ENCODE data around the gene CSN3.
"Not testable (repeated sequence)": the region's sequence is repeated elsewhere in the genome, so short reads cannot be mapped to it uniquely, and the experiment has no call there.

DNA sequence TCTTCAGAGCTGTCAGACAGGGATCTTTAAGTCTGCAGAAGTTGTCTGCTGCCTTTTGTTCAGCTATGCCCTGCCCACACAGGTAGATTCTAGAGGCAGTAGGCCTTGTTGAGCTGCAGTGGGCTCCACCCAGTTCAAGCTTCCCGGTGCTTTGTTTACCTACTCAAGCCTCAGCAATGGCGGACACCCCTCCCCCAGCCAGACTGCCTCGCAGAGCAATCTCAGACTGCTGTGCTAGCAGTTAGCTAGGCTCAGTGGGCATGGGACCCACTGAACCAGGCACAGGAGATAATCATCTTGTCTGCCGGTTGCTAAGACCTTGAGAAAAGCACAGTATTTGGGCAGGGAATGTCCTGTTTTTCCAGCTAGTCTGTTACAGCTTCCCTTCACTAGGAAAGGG lies 29.6 kb upstream of the CSN3 start:
- TF ChIP-seq, protein P1, sequence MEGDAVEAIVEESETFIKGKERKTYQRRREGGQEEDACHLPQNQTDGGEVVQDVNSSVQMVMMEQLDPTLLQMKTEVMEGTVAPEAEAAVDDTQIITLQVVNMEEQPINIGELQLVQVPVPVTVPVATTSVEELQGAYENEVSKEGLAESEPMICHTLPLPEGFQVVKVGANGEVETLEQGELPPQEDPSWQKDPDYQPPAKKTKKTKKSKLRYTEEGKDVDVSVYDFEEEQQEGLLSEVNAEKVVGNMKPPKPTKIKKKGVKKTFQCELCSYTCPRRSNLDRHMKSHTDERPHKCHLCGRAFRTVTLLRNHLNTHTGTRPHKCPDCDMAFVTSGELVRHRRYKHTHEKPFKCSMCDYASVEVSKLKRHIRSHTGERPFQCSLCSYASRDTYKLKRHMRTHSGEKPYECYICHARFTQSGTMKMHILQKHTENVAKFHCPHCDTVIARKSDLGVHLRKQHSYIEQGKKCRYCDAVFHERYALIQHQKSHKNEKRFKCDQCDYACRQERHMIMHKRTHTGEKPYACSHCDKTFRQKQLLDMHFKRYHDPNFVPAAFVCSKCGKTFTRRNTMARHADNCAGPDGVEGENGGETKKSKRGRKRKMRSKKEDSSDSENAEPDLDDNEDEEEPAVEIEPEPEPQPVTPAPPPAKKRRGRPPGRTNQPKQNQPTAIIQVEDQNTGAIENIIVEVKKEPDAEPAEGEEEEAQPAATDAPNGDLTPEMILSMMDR (IDR thresholded peaks at IDR 0.05; ENCODE audit: insufficient read depth, low read depth, low read length), result not testable (repeated sequence)
- TF ChIP-seq EZH2 (IDR thresholded peaks at IDR 0.05; ENCODE audit: insufficient read depth, low read length), result not testable (repeated sequence)

Data from astrocyte (in vitro differentiated cells and primary cell).